ENCODE data around the gene SPACDR. TPM values are rescaled to one million over a fixed set of nuclear protein-coding genes. Genes with fewer than 3 reads are reported as not detected.

Gene SPACDR
- total and polyA plus RNA-seq, 2 experiments from 2014 or later: 0.42 to 0.52 TPM

- TF ChIP-seq ETS1 (IDR thresholded peaks at IDR 0.05): no peak
Measured at GRCh38 chr7:100425347-100425746, 38.7 kb downstream of the SPACDR start (continued).

DNA sequence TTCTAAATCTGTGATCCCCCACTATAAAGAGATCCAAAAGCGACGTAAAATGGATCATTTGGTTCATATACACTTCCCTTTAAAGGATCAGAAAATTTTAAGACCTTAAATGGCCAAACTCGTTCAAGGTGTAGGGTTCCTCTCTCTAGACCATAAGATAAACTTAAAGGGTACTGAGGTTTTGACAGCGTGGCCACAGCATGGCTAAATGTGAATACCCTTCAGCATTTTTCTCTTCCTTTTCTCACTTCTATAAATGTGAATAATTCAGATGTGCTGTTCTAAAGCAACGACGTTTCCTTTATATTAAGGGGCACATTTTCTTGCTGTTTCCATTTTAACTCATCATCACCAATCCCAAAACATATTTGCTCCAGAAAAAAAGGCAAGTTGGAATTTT is 40.7 kb downstream of the SPACDR start:
- no peaks in the 10 kb centered on the region for H3K36me3 ChIP-seq (ENCODE audit: insufficient read depth)
- no peak overlapping the region for H3K27ac Mint-ChIP-seq
- 0 out of 2 replicates have a peak, but pooled peaks cover 3% of the 10 kb centered on the region for H3K9me2 ChIP-seq (ENCODE audit: insufficient read depth)
- H2AFZ ChIP-seq: no peak overlapping the region
- peaks cover 8% of the 10 kb centered on the region; the same call in 2 of the 3 replicates for H3K9me3 Mint-ChIP-seq
- 0 out of 3 replicates have a peak, but pooled peaks cover 3% of the 10 kb centered on the region for H3K36me3 Mint-ChIP-seq (ENCODE audit: low read depth)
- no peak for DNase-seq (ENCODE audit: low spot score)
- no peaks in the 10 kb centered on the region for H3K4me1 ChIP-seq (ENCODE audit: insufficient read depth)
- no peak overlapping the region for H3K4me2 ChIP-seq
- H3F3A ChIP-seq (replicated peaks; ENCODE audit: low read depth): no peaks in the 10 kb centered on the region
- H4K20me1 ChIP-seq (replicated peaks; ENCODE audit: insufficient read depth): no peaks in the 10 kb centered on the region; the same call in 1 of the 2 replicates
- H3K27me3 Mint-ChIP-seq (ENCODE audit: insufficient read depth, low read depth, poor library complexity): peaks cover 15% of the 10 kb centered on the region
- H3K79me2 ChIP-seq (replicated peaks; ENCODE audit: insufficient read depth): no peaks in the 10 kb centered on the region
- no peaks in the 10 kb centered on the region for H3K4me1 Mint-ChIP-seq
- H3K27ac ChIP-seq (ENCODE audit: low read depth): no peak overlapping the region
- H3K4me3 ChIP-seq: no peak overlapping the region
- peaks cover 9% of the 10 kb centered on the region for H3K27me3 ChIP-seq (ENCODE audit: insufficient read depth)
- H3K4me3 Mint-ChIP-seq: no peak overlapping the region
- ATAC-seq: no peak
- TF ChIP-seq NANOG (IDR thresholded peaks at IDR 0.05; ENCODE audit: borderline replicate concordance) (no peak), STAT1 (IDR thresholded peaks at IDR 0.05; ENCODE audit: unreplicated experiment) (no peak), EZH2 (IDR thresholded peaks at IDR 0.05; ENCODE audit: low read depth, unreplicated experiment) (no peak), POLR2AphosphoS5 (IDR thresholded peaks at IDR 0.05; ENCODE audit: low read depth) (no peak), EZH2phosphoT487 (IDR thresholded peaks at IDR 0.05; ENCODE audit: unreplicated experiment) (no peak), ZNF331 (CRISPR knock-in tag; IDR thresholded peaks at IDR 0.05; ENCODE audit: low read depth) (no peak), JUNB (IDR thresholded peaks at IDR 0.05; ENCODE audit: unreplicated experiment) (no peak), ETS1 (IDR thresholded peaks at IDR 0.05) (no peak), ZNF114 (CRISPR knock-in tag; IDR thresholded peaks at IDR 0.05) (no peak), CREB1 (CRISPR knock-in tag; IDR thresholded peaks at IDR 0.05; ENCODE audit: low read depth) (no peak)
- TF ChIP-seq, protein P1, sequence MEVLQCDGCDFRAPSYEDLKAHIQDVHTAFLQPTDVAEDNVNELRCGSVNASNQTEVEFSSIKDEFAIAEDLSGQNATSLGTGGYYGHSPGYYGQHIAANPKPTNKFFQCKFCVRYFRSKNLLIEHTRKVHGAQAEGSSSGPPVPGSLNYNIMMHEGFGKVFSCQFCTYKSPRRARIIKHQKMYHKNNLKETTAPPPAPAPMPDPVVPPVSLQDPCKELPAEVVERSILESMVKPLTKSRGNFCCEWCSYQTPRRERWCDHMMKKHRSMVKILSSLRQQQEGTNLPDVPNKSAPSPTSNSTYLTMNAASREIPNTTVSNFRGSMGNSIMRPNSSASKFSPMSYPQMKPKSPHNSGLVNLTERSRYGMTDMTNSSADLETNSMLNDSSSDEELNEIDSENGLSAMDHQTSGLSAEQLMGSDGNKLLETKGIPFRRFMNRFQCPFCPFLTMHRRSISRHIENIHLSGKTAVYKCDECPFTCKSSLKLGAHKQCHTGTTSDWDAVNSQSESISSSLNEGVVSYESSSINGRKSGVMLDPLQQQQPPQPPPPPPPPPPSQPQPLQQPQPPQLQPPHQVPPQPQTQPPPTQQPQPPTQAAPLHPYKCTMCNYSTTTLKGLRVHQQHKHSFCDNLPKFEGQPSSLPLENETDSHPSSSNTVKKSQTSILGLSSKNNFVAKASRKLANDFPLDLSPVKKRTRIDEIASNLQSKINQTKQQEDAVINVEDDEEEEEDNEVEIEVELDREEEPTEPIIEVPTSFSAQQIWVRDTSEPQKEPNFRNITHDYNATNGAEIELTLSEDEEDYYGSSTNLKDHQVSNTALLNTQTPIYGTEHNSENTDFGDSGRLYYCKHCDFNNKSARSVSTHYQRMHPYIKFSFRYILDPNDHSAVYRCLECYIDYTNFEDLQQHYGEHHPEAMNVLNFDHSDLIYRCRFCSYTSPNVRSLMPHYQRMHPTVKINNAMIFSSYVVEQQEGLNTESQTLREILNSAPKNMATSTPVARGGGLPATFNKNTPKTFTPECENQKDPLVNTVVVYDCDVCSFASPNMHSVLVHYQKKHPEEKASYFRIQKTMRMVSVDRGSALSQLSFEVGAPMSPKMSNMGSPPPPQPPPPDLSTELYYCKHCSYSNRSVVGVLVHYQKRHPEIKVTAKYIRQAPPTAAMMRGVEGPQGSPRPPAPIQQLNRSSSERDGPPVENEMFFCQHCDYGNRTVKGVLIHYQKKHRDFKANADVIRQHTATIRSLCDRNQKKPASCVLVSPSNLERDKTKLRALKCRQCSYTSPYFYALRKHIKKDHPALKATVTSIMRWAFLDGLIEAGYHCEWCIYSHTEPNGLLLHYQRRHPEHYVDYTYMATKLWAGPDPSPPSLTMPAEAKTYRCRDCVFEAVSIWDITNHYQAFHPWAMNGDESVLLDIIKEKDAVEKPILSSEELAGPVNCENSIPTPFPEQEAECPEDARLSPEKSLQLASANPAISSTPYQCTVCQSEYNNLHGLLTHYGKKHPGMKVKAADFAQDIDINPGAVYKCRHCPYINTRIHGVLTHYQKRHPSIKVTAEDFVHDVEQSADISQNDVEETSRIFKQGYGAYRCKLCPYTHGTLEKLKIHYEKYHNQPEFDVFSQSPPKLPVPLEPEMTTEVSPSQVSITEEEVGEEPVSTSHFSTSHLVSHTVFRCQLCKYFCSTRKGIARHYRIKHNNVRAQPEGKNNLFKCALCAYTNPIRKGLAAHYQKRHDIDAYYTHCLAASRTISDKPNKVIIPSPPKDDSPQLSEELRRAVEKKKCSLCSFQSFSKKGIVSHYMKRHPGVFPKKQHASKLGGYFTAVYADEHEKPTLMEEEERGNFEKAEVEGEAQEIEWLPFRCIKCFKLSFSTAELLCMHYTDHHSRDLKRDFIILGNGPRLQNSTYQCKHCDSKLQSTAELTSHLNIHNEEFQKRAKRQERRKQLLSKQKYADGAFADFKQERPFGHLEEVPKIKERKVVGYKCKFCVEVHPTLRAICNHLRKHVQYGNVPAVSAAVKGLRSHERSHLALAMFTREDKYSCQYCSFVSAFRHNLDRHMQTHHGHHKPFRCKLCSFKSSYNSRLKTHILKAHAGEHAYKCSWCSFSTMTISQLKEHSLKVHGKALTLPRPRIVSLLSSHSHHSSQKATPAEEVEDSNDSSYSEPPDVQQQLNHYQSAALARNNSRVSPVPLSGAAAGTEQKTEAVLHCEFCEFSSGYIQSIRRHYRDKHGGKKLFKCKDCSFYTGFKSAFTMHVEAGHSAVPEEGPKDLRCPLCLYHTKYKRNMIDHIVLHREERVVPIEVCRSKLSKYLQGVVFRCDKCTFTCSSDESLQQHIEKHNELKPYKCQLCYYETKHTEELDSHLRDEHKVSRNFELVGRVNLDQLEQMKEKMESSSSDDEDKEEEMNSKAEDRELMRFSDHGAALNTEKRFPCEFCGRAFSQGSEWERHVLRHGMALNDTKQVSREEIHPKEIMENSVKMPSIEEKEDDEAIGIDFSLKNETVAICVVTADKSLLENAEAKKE (CRISPR knock-in tag; IDR thresholded peaks at IDR 0.05): no peak
- TF ChIP-seq, protein P2, sequence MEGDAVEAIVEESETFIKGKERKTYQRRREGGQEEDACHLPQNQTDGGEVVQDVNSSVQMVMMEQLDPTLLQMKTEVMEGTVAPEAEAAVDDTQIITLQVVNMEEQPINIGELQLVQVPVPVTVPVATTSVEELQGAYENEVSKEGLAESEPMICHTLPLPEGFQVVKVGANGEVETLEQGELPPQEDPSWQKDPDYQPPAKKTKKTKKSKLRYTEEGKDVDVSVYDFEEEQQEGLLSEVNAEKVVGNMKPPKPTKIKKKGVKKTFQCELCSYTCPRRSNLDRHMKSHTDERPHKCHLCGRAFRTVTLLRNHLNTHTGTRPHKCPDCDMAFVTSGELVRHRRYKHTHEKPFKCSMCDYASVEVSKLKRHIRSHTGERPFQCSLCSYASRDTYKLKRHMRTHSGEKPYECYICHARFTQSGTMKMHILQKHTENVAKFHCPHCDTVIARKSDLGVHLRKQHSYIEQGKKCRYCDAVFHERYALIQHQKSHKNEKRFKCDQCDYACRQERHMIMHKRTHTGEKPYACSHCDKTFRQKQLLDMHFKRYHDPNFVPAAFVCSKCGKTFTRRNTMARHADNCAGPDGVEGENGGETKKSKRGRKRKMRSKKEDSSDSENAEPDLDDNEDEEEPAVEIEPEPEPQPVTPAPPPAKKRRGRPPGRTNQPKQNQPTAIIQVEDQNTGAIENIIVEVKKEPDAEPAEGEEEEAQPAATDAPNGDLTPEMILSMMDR (conservative IDR thresholded peaks at IDR 0.05; ENCODE audit: low read depth in 2 of 2): no peak

Measured in GM23338 (cell line).